K562 (cell line): Measurements from ENCODE around the gene MBNL2. TPM values are rescaled to one million over a fixed set of nuclear protein-coding genes. Genes with fewer than 3 reads are reported as not detected.

Experiments
- ATAC-seq: fragments of 200-7000 bp; cut with Tn5 transposase; 3 replicates; pipeline ENCODE4 v1.9.1; 2020; ENCODE audit warnings: moderate library complexity
- BruUV-seq: library from RNA; stranded (reverse); fragments of 400-500 nt; replicated peaks from 2 replicates; lab custom pipeline; 2021; lab: Mats Ljungman, UMichigan
- CTCF ChIA-PET: fragments of 300-600 bp; formaldehyde crosslinking; extraction: SDS; loops from one replicate; lab custom pipeline; 2021; ENCODE audit warnings: low intra/inter-chr PET ratio; lab: Yijun Ruan, JAX
- POLR2A ChIA-PET: fragments of 300-600, 350-650 bp; sonication (Branson Sonifier 250); formaldehyde crosslinking; extraction: SDS; loops from one replicate; lab custom pipeline; 2021; ENCODE audit warnings: antibody characterized with exemption, inconsistent platforms; lab: Yijun Ruan, JAX
- DNase-seq, 4 experiments: peaks; one replicate each; pipeline versions ENCODE4 v3.0.0 to v3.0.0-alpha.2; 2011 to 2018; ENCODE audit warnings: low spot score in 3 of 4, mixed read lengths in 3 of 4; ENCODE audit errors: extremely low read depth in 1 of 4
- FAIRE-seq: peaks from 2 replicates; lab custom pipeline; 2011; peaks lifted over from hg19 to GRCh38; lab: Jason Lieb, UNC
- H2AFZ ChIP-seq: 2 replicates; pipeline ENCODE4 v1.6.0; 2011; ENCODE audit warnings: low read depth, low read length, control low read depth, inconsistent platforms
- H3K27ac ChIP-seq: fragments of 200-600 bp; 3 replicates; pipeline ENCODE4 v1.8.0; 2011; ENCODE audit warnings: low read depth, mild to moderate bottlenecking, control low read depth, inconsistent platforms, low read length, moderate library complexity, mixed read lengths; ENCODE audit errors: extremely low read depth
- H3K27me3 ChIP-seq, 2 experiments: fragments of 300-600 bp in 1 of 2; 2 replicates in 1 of 2; 3 replicates in 1 of 2; pipeline versions ENCODE4 v1.6.0 to v1.8.0; 2011; ENCODE audit warnings: inconsistent platforms in 2 of 2, low read length in 2 of 2, mild to moderate bottlenecking in 1 of 2, mixed read lengths in 1 of 2, moderate library complexity in 1 of 2; ENCODE audit not compliant: control insufficient read depth in 2 of 2, insufficient read depth in 2 of 2
- H3K36me3 ChIP-seq: fragments of 300-600 bp; 3 replicates; pipeline ENCODE4 v1.8.0; 2011; ENCODE audit warnings: mild to moderate bottlenecking, low read length, inconsistent platforms; ENCODE audit not compliant: control insufficient read depth, insufficient read depth
- H3K4me1 ChIP-seq, 2 experiments: fragments of 200-600 bp in 1 of 2; replicated peaks in 1 of 2; 2 replicates in 1 of 2; 3 replicates in 1 of 2; pipeline versions ENCODE4 v1.5.1 to v1.8.0; 2011; ENCODE audit warnings: inconsistent platforms in 2 of 2, low read length in 2 of 2, mild to moderate bottlenecking in 1 of 2, mixed read lengths in 1 of 2, moderate library complexity in 1 of 2; ENCODE audit not compliant: control insufficient read depth in 2 of 2, insufficient read depth in 2 of 2
- H3K4me2 ChIP-seq: 2 replicates; pipeline ENCODE4 v1.6.1; 2011; ENCODE audit warnings: low read length, control low read depth, inconsistent platforms, mixed read lengths; ENCODE audit not compliant: insufficient read depth
- H3K4me3 ChIP-seq: fragments of 200-600 bp; sonication (generic), shearing (Covaris generic); 2 replicates; pipeline ENCODE4 v1.5.1; 2016; ENCODE audit warnings: control low read depth, inconsistent platforms
- H3K79me2 ChIP-seq: fragments of 200-600 bp; 3 replicates; pipeline ENCODE4 v1.8.0; 2011; ENCODE audit warnings: low read length, inconsistent platforms; ENCODE audit not compliant: control insufficient read depth, insufficient read depth
- H3K9ac ChIP-seq, 2 experiments: 2 replicates each; pipeline versions ENCODE4 v1.6.0 to v1.6.1; 2011; ENCODE audit warnings: low read depth in 2 of 2, low read length in 2 of 2, control low read depth in 1 of 2, inconsistent platforms in 1 of 2, mild to moderate bottlenecking in 1 of 2, mixed read lengths in 1 of 2; ENCODE audit not compliant: insufficient read depth in 1 of 2
- H3K9me1 ChIP-seq: one replicate; pipeline ENCODE4 v1.6.0; 2011; ENCODE audit warnings: inconsistent platforms, mild to moderate bottlenecking, low read length, moderate library complexity; ENCODE audit not compliant: control insufficient read depth, insufficient read depth
- H3K9me3 ChIP-seq: replicated peaks from 2 replicates; pipeline ENCODE4 v1.5.1; 2011; ENCODE audit warnings: low read depth, low read length, inconsistent platforms; ENCODE audit not compliant: control insufficient read depth, insufficient read depth
- H4K20me1 ChIP-seq: replicated peaks from 2 replicates; pipeline ENCODE4 v1.6.1; 2011; ENCODE audit warnings: low read length, inconsistent platforms, mixed read lengths; ENCODE audit not compliant: control insufficient read depth, insufficient read depth
- CBX8 ChIP-seq: fragments of 200-600 bp; sonication (generic); IDR thresholded peaks from 2 replicates; pipeline ENCODE4 v1.6.1; 2012; ENCODE audit warnings: borderline replicate concordance, mixed run types, low read depth, mild to moderate bottlenecking, moderate library complexity, mixed read lengths, low read length, control low read depth, inconsistent platforms; ENCODE audit not compliant: poor library complexity, severe bottlenecking; ENCODE audit errors: extremely low read depth
- E2F4 ChIP-seq: sonication (generic); formaldehyde crosslinking; IDR thresholded peaks from 2 replicates; pipeline ENCODE4 v1.8.0; 2022; ENCODE audit warnings: mild to moderate bottlenecking, low read depth, missing genetic modification reagents
- IRF2 ChIP-seq: sonication (generic); formaldehyde crosslinking; IDR thresholded peaks from 2 replicates; pipeline ENCODE4 v1.8.1; 2022; ENCODE audit warnings: mild to moderate bottlenecking, missing genetic modification reagents
- POLR2H ChIP-seq: IDR thresholded peaks from 2 replicates; pipeline ENCODE4 v1.6.1; 2016; ENCODE audit warnings: missing genetic modification characterization, low read depth, mild to moderate bottlenecking, control low read depth, missing compliant biosample characterization, moderate library complexity
- SMARCC2 ChIP-seq: fragments of 450-650 bp; IDR thresholded peaks from 2 replicates; pipeline ENCODE4 v1.6.1; 2017; ENCODE audit warnings: antibody characterized with exemption, moderate library complexity, mild to moderate bottlenecking, low read depth
- ZFP36 ChIP-seq: fragments of 150-350 bp; IDR thresholded peaks from 2 replicates; pipeline ENCODE4 v1.6.1; 2018; ENCODE audit warnings: low read length, low read depth; ENCODE audit not compliant: partially characterized antibody
- ZNF277 ChIP-seq: fragments of 250-450 bp; sonication (Bioruptor Pico); IDR thresholded peaks from 2 replicates; pipeline ENCODE4 v1.8.0; 2022; ENCODE audit warnings: inconsistent platforms, mild to moderate bottlenecking, moderate library complexity, borderline replicate concordance
- ZNF318 ChIP-seq, 2 experiments: fragments of 450-650 bp; IDR thresholded peaks; 2 replicates each; pipeline ENCODE4 v1.6.1; 2016; ENCODE audit warnings: mild to moderate bottlenecking in 2 of 2, borderline replicate concordance in 1 of 2, low read depth in 1 of 2, moderate library complexity in 1 of 2
- ZNF584 ChIP-seq: fragments of 200-800 bp; sonication (Bioruptor generic); IDR thresholded peaks from 2 replicates; pipeline ENCODE4 v1.6.1; 2016; ENCODE audit warnings: low read depth, mild to moderate bottlenecking, missing genetic modification characterization, missing compliant biosample characterization
- ZNF766 ChIP-seq: fragments of 200-800 bp; sonication (Bioruptor generic); conservative IDR thresholded peaks from 2 replicates; pipeline ENCODE4 v1.6.1; 2016; ENCODE audit warnings: missing genetic modification characterization, missing compliant biosample characterization
- WGBS: fragments of 100-300 bp; shearing (Covaris generic); methylation state at CpG from one replicate; pipeline ENCODE4 v1.1.6; 2016; ENCODE audit warnings: low coverage, mixed read lengths; ENCODE audit not compliant: insufficient coverage; ENCODE audit errors: missing lambda C conversion rate; 5-methylcytosine and 5-hydroxymethylcytosine counted together
- in situ Hi-C: fragments of 300-500 bp; cut with MboI; formaldehyde crosslinking; loops from 4 replicates; pipeline ENCODE4 v1.15.0; 2018; ENCODE audit warnings: inconsistent platforms, mixed read lengths
- intact Hi-C: fragments of 100-400 bp; cut with micrococcal nuclease; formaldehyde crosslinking; loops from 2 replicates; pipeline ENCODE4 v1.14.2; 2022
- polyA plus RNA-seq, 8 experiments: library from polyadenylated mRNA; depleted of rRNA in 4 of 8; stranded (reverse) in 5 of 8; unstranded in 3 of 8; fragments of >200 nt; fragmentation: Nextera tagmentation in 2 of 8; fragmentation: Illumina TruSeq in 1 of 8; extraction: Ambion mirVana in 2 of 8; extraction: Trizol in 1 of 8; gene quantifications; 2 replicates each; pipeline versions ENCODE4 v1.2.1 to v1.2.3, GENCODE V29; 2011 to 2014; ENCODE audit warnings: inconsistent platforms in 1 of 8, missing spikeins in 1 of 8
- total RNA-seq, 7 experiments: library from RNA; depleted of rRNA in 6 of 7; stranded (reverse); fragments of >200 nt in 6 of 7; fragmentation: Illumina TruSeq in 2 of 7; extraction: Trizol in 2 of 7; gene quantifications; 2 replicates each; pipeline versions ENCODE4 v1.2.1 to v1.2.3, GENCODE V29; 2011 to 2021; ENCODE audit warnings: low replicate concordance in 1 of 7

Gene MBNL2
- total and polyA plus RNA-seq, 9 of the 15 experiments (the other 6 are each of a cell fraction or from before 2014, with no cell fraction given): 7.0 to 24.8 (median 13.8) TPM

- intact Hi-C loops: loop anchor here (10.0 kb wide), 1 partner anchor 201 kb away; no protein-coding TSS in a partner anchor
- H3K9ac ChIP-seq: no peak overlapping the region
- H3K36me3 ChIP-seq: peaks cover 21% of the 10 kb centered on the region
- no peak overlapping the region for H3K4me3 ChIP-seq
- H3K9me3 ChIP-seq: no peaks in the 10 kb centered on the region
- H3K4me1 ChIP-seq: no peaks in the 10 kb centered on the region
- no peak overlapping the region for H2AFZ ChIP-seq
- FAIRE-seq (no peak), ATAC-seq (no peak), DNase-seq (no peak)
- H3K9me1 ChIP-seq: no peaks in the 10 kb centered on the region
- WGBS: 100% methylated on average over 1 of the region's 1 CpG
- no TSS peak for BruUV-seq
- H3K27me3 ChIP-seq: no peaks in the 10 kb centered on the region
- no peaks in the 10 kb centered on the region for H4K20me1 ChIP-seq
- no peaks in the 10 kb centered on the region for H3K79me2 ChIP-seq
- CTCF ChIA-PET: no interaction called here
- H3K27ac ChIP-seq: no peak overlapping the region
- TF ChIP-seq SMARCC2: no peak
- no peak for TF ChIP-seq CBX8
- no peak for TF ChIP-seq POLR2H
- TF ChIP-seq ZFP36: no peak
- TF ChIP-seq ZNF766 (CRISPR knock-in tag): no peak
- no peak for TF ChIP-seq ZNF318 (IDR thresholded peaks at IDR 0.05; ENCODE audit: borderline replicate concordance in 1 of 2, low read depth in 1 of 2)
- TF ChIP-seq IRF2 (CRISPR knock-in tag): no peak
- no peak for TF ChIP-seq E2F4 (CRISPR knock-in tag)
- TF ChIP-seq ZNF584: no peak
- TF ChIP-seq ZNF277 (CRISPR knock-in tag): no peak
- in situ Hi-C loops: no loop called here
- H3K4me2 ChIP-seq: no peak overlapping the region
- POLR2A ChIA-PET: no interaction called here
Observed at GRCh38 chr13:97364031-97364430, 141.9 kb downstream of the MBNL2 start.
